GM12891 (cell line): ENCODE data around the gene SCUBE1.

Experiments
- POLR2A ChIP-seq: IDR thresholded peaks from 2 replicates; pipeline ENCODE4 v1.6.1; 2011; ENCODE audit warnings: low read depth, low read length, control low read depth
- POLR2AphosphoS5 ChIP-seq: IDR thresholded peaks from 2 replicates; pipeline ENCODE4 v1.6.1; 2011; ENCODE audit warnings: low read depth, low read length, control low read depth
- POU2F2 ChIP-seq: IDR thresholded peaks from 2 replicates; pipeline ENCODE4 v1.6.1; 2011; ENCODE audit warnings: low read depth, mild to moderate bottlenecking, control low read depth, low read length, moderate library complexity
- SPI1 ChIP-seq: IDR thresholded peaks from 2 replicates; pipeline ENCODE4 v1.6.1; 2011; ENCODE audit warnings: low read depth, low read length, control low read depth
- TAF1 ChIP-seq: IDR thresholded peaks from 2 replicates; pipeline ENCODE4 v1.6.1; 2011; ENCODE audit warnings: low read depth, low read length, control low read depth

DNA sequence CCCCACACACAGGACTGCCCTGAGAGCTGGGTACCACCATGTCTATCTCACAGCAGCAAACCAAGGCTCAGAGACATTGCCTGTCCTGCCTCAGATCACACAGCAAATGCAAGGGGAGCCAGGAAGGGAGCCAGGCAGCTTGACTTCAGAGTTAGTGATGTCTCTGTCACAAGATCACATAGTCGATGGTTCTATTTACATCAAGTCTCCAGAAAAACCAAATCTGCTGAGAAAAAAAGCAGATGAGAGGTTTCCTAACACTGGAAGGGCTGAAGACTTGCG is 16.1 kb downstream of the SCUBE1 start:
- TF ChIP-seq POLR2AphosphoS5 (no peak), TAF1 (no peak), POLR2A (no peak), SPI1 (no peak), POU2F2 (no peak)
